Activated gamma-delta T cell treated with anti-CD3 and anti-CD28 coated beads, Interleukin-2, amount 50 U/mL, for 16 hours (primary cell): Measurements from ENCODE around the gene PGBD2.
A peak's percentile ranks its signal among the peaks of the same experiment; 100 is the strongest.
"Not testable (repeated sequence)": the region's sequence is repeated elsewhere in the genome, so short reads cannot be mapped to it uniquely, and the experiment has no call there.

Experiments used
- DNase-seq: peaks from one replicate; pipeline ENCODE4 v3.0.0-alpha.2; 2020; ENCODE audit warnings: low read depth

PGBD2 gene

GRCh38 chr1:248906009-248906752 lies at the start of gene PGBD2:
Gene PGBD2, plus strand, starts transcription at chr1:248906235. Its CDS starts 7,628 bp downstream, at chr1:248913863.
- peak; percentile 94 for DNase-seq

- no peak for DNase-seq
Measured at GRCh38 chr1:248857201-248857600, 48.8 kb upstream of the PGBD2 start.

- DNase-seq: no peak
Measured at GRCh38 chr1:248857749-248858095, 48.3 kb upstream of the PGBD2 start.

- DNase-seq: no peak
Measured at GRCh38 chr1:248858096-248858890, 47.7 kb upstream of the PGBD2 start.

GRCh38 chr1:248858891-248859889 lies 46.8 kb upstream of the PGBD2 start, which contains the start of gene ZNF692:
Gene ZNF692, minus strand, starts transcription at chr1:248859085. Its CDS starts 776 bp downstream, at chr1:248858309.
- DNase-seq: peak; percentile 94

GRCh38 chr1:248860007-248860406 lies 46.0 kb upstream of the PGBD2 start:
- DNase-seq: no peak

GRCh38 chr1:248861616-248862015 lies 44.4 kb upstream of the PGBD2 start:
- DNase-seq: no peak

- DNase-seq: no peak
Measured at GRCh38 chr1:248862695-248862997, 43.4 kb upstream of the PGBD2 start.

GRCh38 chr1:248862998-248863881 lies 42.8 kb upstream of the PGBD2 start:
- DNase-seq: peak; percentile 63

GRCh38 chr1:248871837-248872401 lies 34.1 kb upstream of the PGBD2 start:
- DNase-seq: no peak

- DNase-seq: no peak
Measured at GRCh38 chr1:248872752-248873408, 33.2 kb upstream of the PGBD2 start.

GRCh38 chr1:248873409-248873992 lies 32.5 kb upstream of the PGBD2 start:
- peak; percentile 89 for DNase-seq

GRCh38 chr1:248873993-248874533 lies 32.0 kb upstream of the PGBD2 start:
- DNase-seq: peak; percentile 74

- no peak for DNase-seq
Measured at GRCh38 chr1:248881261-248881660, 24.8 kb upstream of the PGBD2 start.

GRCh38 chr1:248882427-248882826 lies 23.6 kb upstream of the PGBD2 start:
- not testable (repeated sequence) for DNase-seq

- no peak for DNase-seq
Measured at GRCh38 chr1:248884632-248885295, 21.3 kb upstream of the PGBD2 start.

- no peak for DNase-seq
Measured at GRCh38 chr1:248885646-248886045, 20.4 kb upstream of the PGBD2 start.

GRCh38 chr1:248886237-248886895 lies 19.7 kb upstream of the PGBD2 start:
- DNase-seq: no peak

GRCh38 chr1:248889914-248890243 lies 16.2 kb upstream of the PGBD2 start:
- not testable (repeated sequence) for DNase-seq
